ENCODE data around the gene ACTR3. TPM values are rescaled to one million over a fixed set of nuclear protein-coding genes. Genes with fewer than 3 reads are reported as not detected.

Gene ACTR3
- total and polyA plus RNA-seq, 2 donors from 2014 or later = 69.3 to 265 TPM

DNA sequence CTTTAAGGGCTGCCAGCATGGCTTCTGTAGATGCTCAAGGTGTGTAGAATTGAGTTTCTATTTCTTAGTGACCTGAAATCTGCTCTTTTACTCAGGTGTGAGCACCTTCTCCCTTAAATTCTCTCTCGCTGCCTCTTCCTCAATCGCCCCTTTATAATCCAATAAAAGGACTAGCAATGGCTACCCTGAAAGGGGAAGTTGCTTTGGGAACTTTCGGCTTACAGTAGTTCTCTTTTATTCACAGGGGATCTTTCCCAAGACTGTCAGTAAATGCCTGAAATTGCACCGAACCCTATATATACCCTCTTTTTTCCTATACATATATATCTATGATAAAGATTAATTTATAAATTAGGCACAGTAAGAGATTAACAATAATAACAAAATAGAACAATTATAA, 121.8 kb downstream of the ACTR3 start:
- Histone ChIP-seq H3K27ac (ENCODE audit: low read depth in 2 of 2, low read length in 2 of 2) (no peak overlapping the region), H3K4me3 (ENCODE audit: low read length in 3 of 3) (no peak overlapping the region), H3K36me3 (ENCODE audit: control insufficient read depth in 2 of 3, insufficient read depth in 3 of 3, low read length in 3 of 3) (no peaks in the 10 kb centered on the region), H3K27me3 (ENCODE audit: control insufficient read depth, insufficient read depth, low read length) (no peaks in the 10 kb centered on the region), H3K9me3 (ENCODE audit: control insufficient read depth in 2 of 3, insufficient read depth in 1 of 3, low read length in 3 of 3) (no peaks in the 10 kb centered on the region), H3K9ac (ENCODE audit: low read length in 3 of 3) (no peak overlapping the region), H3K4me1 (ENCODE audit: control insufficient read depth in 2 of 3, insufficient read depth in 2 of 3, low read depth in 1 of 3, low read length in 3 of 3) (no peaks in the 10 kb centered on the region)
- no peak for DNase-seq
- intact Hi-C loops (cut with DNase I) = no loop called here
- no peak for TF ChIP-seq CTCF (IDR thresholded peaks at IDR 0.05; ENCODE audit: borderline replicate concordance, extremely low read depth, insufficient read depth)
- no peak for FAIRE-seq

Other genes starting within 250 kb of the ACTR3 start
- 198 TPM for gene SLC35F5, start 133.4 kb upstream of the ACTR3 start, total RNA-seq
- gene SLC35F5, start 133.4 kb upstream of the ACTR3 start, polyA plus RNA-seq (ENCODE audit: insufficient read depth, low read depth, low replicate concordance) = 49.9 TPM